Parathyroid adenoma (tissue), 2 donors: ENCODE results near the gene NUP188.

Experiments used
- H2AFZ ChIP-seq: fragments of 300-600 bp; sonication (generic); one replicate; pipeline ENCODE4 v1.7.0; 2017; ENCODE audit warnings: antibody characterized with exemption, mild to moderate bottlenecking
- H3K27ac ChIP-seq: fragments of 300-600 bp; sonication (generic); one replicate; pipeline ENCODE4 v1.7.0; 2017
- H3K27me3 ChIP-seq: fragments of 300-600 bp; sonication (generic); one replicate; pipeline ENCODE4 v1.7.0; 2017; ENCODE audit warnings: low read length; ENCODE audit not compliant: control insufficient read depth, insufficient read depth
- H3K36me3 ChIP-seq: fragments of 300-600 bp; sonication (generic); one replicate; pipeline ENCODE4 v1.7.0; 2017; ENCODE audit warnings: low read length; ENCODE audit not compliant: control insufficient read depth, insufficient read depth
- H3K4me1 ChIP-seq: fragments of 300-600 bp; sonication (generic); one replicate; pipeline ENCODE4 v1.7.0; 2017; ENCODE audit warnings: control low read depth
- H3K4me2 ChIP-seq: fragments of 300-600 bp; sonication (generic); one replicate; pipeline ENCODE4 v1.7.0; 2017; ENCODE audit warnings: low read length
- H3K4me3 ChIP-seq: fragments of 300-600 bp; sonication (generic); one replicate; pipeline ENCODE4 v1.7.0; 2017; ENCODE audit warnings: low read depth, low read length
- H3K79me2 ChIP-seq: fragments of 300-600 bp; sonication (generic); one replicate; pipeline ENCODE4 v1.7.0; 2017; ENCODE audit warnings: control low read depth
- H3K9ac ChIP-seq: fragments of 300-600 bp; sonication (generic); one replicate; pipeline ENCODE4 v1.7.0; 2017; ENCODE audit warnings: mild to moderate bottlenecking
- H3K9me3 ChIP-seq: fragments of 300-600 bp; sonication (generic); one replicate; pipeline ENCODE4 v1.7.0; 2017; ENCODE audit warnings: low read length; ENCODE audit not compliant: control insufficient read depth
- TF ChIP-seq, protein P1 (sequence below): fragments of 300-600 bp; sonication (generic); IDR thresholded peaks from one replicate; pipeline ENCODE4 v1.7.0; 2017; ENCODE audit warnings: antibody characterized with exemption, mild to moderate bottlenecking
- donor health status: primary hyperparathyroidism.

NUP188 gene

DNA sequence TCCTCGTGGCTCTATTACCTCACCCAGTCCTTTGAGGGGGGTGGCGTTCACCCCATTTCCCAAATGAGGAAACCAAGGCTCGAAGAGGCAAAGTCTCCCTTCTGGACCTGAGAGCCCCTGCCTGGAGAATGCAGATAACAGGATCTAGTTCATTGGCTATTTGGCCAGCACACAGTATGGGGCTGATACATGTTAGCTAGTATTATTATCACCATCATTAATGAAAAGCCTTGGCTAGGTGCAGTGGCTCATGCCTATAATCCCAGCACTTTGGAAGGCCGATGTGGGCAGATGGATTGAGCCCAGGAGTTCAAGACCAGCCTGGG lies 76.4 kb downstream of the NUP188 start:
- Histone ChIP-seq H3K27ac (peak overlapping the region; percentile 50), H3K9ac (no peak overlapping the region), H2AFZ (no peak overlapping the region), H3K36me3 (no peaks in the 10 kb centered on the region), H3K27me3 (no peaks in the 10 kb centered on the region), H3K9me3 (no peaks in the 10 kb centered on the region), H3K4me2 (no peak overlapping the region), H3K4me3 (no peak overlapping the region), H3K4me1 (peaks cover 13% of the 10 kb centered on the region), H3K79me2 (peaks cover 12% of the 10 kb centered on the region)
- TF ChIP-seq, protein P1, sequence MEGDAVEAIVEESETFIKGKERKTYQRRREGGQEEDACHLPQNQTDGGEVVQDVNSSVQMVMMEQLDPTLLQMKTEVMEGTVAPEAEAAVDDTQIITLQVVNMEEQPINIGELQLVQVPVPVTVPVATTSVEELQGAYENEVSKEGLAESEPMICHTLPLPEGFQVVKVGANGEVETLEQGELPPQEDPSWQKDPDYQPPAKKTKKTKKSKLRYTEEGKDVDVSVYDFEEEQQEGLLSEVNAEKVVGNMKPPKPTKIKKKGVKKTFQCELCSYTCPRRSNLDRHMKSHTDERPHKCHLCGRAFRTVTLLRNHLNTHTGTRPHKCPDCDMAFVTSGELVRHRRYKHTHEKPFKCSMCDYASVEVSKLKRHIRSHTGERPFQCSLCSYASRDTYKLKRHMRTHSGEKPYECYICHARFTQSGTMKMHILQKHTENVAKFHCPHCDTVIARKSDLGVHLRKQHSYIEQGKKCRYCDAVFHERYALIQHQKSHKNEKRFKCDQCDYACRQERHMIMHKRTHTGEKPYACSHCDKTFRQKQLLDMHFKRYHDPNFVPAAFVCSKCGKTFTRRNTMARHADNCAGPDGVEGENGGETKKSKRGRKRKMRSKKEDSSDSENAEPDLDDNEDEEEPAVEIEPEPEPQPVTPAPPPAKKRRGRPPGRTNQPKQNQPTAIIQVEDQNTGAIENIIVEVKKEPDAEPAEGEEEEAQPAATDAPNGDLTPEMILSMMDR: no peak

DNA sequence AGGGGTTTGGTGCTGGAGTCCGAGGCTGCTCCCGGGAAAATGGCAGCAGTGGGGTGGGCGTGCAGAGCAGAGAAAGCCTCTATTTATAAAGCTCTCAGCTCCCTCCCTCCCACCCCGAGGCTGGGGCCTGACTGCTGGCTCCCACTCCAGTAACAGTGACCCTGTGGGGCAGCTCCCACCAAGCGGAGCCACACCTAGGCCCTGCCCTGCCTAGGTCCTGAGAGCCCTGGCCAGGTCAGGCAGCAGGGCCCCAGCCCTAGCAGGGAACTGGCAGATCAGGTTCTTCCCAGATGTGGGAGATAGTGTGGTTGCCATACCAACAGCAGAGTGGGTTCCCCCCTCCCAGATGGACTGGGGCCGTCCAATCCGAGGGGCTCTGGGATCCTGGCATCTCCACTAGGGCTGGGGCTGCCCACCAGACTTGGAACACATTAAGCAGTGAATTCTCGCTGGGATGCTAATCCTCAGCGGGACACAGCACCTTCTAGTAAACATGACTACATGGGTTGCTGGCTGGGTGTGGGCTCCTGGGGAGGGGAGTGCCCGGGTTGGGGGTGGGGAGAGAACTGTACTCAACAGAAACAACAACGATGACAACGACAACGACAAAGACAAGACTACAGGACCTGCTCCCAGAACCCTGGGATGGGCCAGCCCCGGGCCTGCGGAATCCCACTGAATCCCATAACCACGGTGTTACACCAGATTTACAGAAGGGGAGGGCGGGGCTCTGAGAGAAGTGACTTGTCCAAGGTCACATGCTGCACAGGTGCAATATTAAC lies 79.1 kb downstream of the NUP188 start:
- peaks cover 13% of the 10 kb centered on the region for H3K4me1 ChIP-seq
- H3K27ac ChIP-seq: peak overlapping the region; percentile 92
- H3K4me2 ChIP-seq: peak overlapping the region; percentile 87
- TF ChIP-seq, protein P1: no peak
- H3K27me3 ChIP-seq: no peaks in the 10 kb centered on the region
- no peaks in the 10 kb centered on the region for H3K36me3 ChIP-seq
- peak overlapping the region; percentile 69 for H3K4me3 ChIP-seq
- H3K9me3 ChIP-seq: no peaks in the 10 kb centered on the region
- no peak overlapping the region for H3K9ac ChIP-seq
- peaks cover 6% of the 10 kb centered on the region for H3K79me2 ChIP-seq
- H2AFZ ChIP-seq: no peak overlapping the region

DNA sequence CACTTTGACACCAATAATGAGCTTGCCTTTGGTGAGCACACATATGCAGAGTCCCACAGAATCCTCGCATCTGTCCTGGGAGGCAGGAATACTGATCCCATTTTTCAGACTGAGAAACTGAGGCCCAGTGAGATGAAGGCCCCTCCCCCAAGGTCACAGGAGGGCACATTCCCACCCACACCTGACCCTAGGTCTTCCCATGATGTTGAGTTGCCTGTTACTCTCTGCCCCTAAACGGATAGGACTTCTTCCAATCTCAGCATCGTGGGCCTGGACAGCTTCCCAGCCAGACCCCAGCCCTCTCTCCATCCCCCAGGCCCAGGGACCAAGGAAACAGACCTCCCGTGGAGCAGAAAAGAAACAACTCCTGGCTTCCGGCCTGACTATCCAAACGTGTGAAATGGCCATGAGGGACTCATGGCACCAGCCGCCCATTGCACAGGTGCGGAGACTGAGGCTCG lies 79.8 kb downstream of the NUP188 start:
- H3K9ac ChIP-seq: no peak overlapping the region
- peak overlapping the region; percentile 87 for H3K4me2 ChIP-seq
- H2AFZ ChIP-seq: no peak overlapping the region
- peak overlapping the region; percentile 69 for H3K4me3 ChIP-seq
- TF ChIP-seq, protein P1: no peak
- peak overlapping the region; percentile 92 for H3K27ac ChIP-seq
- H3K36me3 ChIP-seq: no peaks in the 10 kb centered on the region
- no peaks in the 10 kb centered on the region for H3K9me3 ChIP-seq
- no peaks in the 10 kb centered on the region for H3K27me3 ChIP-seq
- peaks cover 11% of the 10 kb centered on the region for H3K4me1 ChIP-seq
- H3K79me2 ChIP-seq: peaks cover 6% of the 10 kb centered on the region

DNA sequence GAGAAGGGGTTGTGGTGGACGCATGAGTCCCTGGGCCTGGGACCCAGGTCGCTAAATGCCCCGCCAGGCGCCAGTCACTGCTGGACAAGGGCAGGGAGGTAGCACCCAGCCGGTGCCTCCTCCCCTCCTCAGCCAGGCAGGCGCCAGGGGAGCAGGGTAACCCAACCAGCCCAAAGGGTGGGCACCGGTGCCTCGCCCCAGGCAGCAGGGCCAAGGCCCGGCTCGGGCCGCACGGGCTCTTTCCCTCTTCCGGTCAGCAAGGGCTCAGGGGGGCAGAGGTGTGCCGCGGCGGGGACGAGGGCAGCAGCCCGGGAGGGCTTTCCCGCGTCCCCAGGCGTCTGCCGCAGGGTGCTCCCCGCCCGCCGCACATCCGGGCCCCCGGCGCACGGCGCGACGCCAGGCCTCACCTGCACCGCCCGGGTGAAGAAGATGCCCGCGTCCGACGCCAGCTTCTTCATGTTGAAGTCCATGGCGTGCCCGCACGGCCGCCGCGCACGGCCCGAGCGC lies 80.2 kb downstream of the NUP188 start:
- Histone ChIP-seq H3K4me2 (peak overlapping the region; percentile 87), H3K79me2 (peaks cover 6% of the 10 kb centered on the region), H3K36me3 (no peaks in the 10 kb centered on the region), H3K4me3 (peak overlapping the region; percentile 69), H3K27me3 (no peaks in the 10 kb centered on the region), H3K27ac (peak overlapping the region; percentile 92), H3K4me1 (peaks cover 8% of the 10 kb centered on the region), H3K9me3 (no peaks in the 10 kb centered on the region), H2AFZ (peak overlapping the region; percentile 60), H3K9ac (peak overlapping the region; percentile 67)
- TF ChIP-seq, protein P1: no peak
